GM20431 (cell line): Measurements from ENCODE around the gene PCLO.
"Not testable (repeated sequence)": the region's sequence is repeated elsewhere in the genome, so short reads cannot be mapped to it uniquely, and the experiment has no call there.

ENCODE experiments used
- in situ Hi-C: fragments of 300-500 bp; cut with MseI, MboI; formaldehyde crosslinking; loops from one replicate; pipeline ENCODE4 v1.15.0; 2020; ENCODE audit warnings: low sequenced_read_pairs; ENCODE audit not compliant: unreplicated experiment

The PCLO gene

GRCh38 chr7:83055197-83055596, 107.5 kb downstream of the PCLO start:
- in situ Hi-C loops, result no loop called here

GRCh38 chr7:83054472-83054871, 108.2 kb downstream of the PCLO start:
- in situ Hi-C loops, result no loop called here

GRCh38 chr7:83053965-83054364, 108.7 kb downstream of the PCLO start:
- in situ Hi-C loops, result no loop called here

- in situ Hi-C loops, result no loop called here
Measured at GRCh38 chr7:83040484-83040883, 122.2 kb downstream of the PCLO start.

- in situ Hi-C loops, result no loop called here
Measured at GRCh38 chr7:83038787-83039186, 123.9 kb downstream of the PCLO start.

GRCh38 chr7:83036721-83037380, 125.8 kb downstream of the PCLO start:
- in situ Hi-C loops, result no loop called here

GRCh38 chr7:83036130-83036529, 126.6 kb downstream of the PCLO start:
- in situ Hi-C loops, result no loop called here

GRCh38 chr7:83032195-83032594, 130.5 kb downstream of the PCLO start:
- in situ Hi-C loops, result no loop called here

- in situ Hi-C loops, result not testable (repeated sequence)
Measured at GRCh38 chr7:83023817-83024665, 138.6 kb downstream of the PCLO start.

- in situ Hi-C loops, result no loop called here
Measured at GRCh38 chr7:83021032-83021431, 141.7 kb downstream of the PCLO start.

GRCh38 chr7:83020161-83020560, 142.5 kb downstream of the PCLO start:
- in situ Hi-C loops, result no loop called here

- in situ Hi-C loops, result no loop called here
Measured at GRCh38 chr7:83015916-83016315, 146.8 kb downstream of the PCLO start.

- in situ Hi-C loops, result no loop called here
Measured at GRCh38 chr7:83014546-83014945, 148.1 kb downstream of the PCLO start.

GRCh38 chr7:83011954-83012353, 150.7 kb downstream of the PCLO start:
- in situ Hi-C loops, result no loop called here

GRCh38 chr7:83005410-83005809, 157.3 kb downstream of the PCLO start:
- in situ Hi-C loops, result no loop called here

- in situ Hi-C loops, result no loop called here
Measured at GRCh38 chr7:83001362-83002040, 161.2 kb downstream of the PCLO start.

- in situ Hi-C loops, result no loop called here
Measured at GRCh38 chr7:82998436-82998835, 164.2 kb downstream of the PCLO start.

GRCh38 chr7:82985144-82985802, 177.4 kb downstream of the PCLO start:
- in situ Hi-C loops, result no loop called here

- in situ Hi-C loops, result no loop called here
Measured at GRCh38 chr7:82980130-82980788, 182.4 kb downstream of the PCLO start.
